K562 treated with DMSO at 1 percent for 12 hours (cell line): Measurements from ENCODE around the gene TATDN3. TPM values are rescaled to one million over a fixed set of nuclear protein-coding genes. Genes with fewer than 3 reads are reported as not detected.

Source experiments
- total RNA-seq: library from RNA; unstranded; fragments of 300-600 nt; gene quantifications from 2 replicates; pipeline ENCODE4 v1.2.3, GENCODE V29; 2022; ENCODE audit not compliant: insufficient read depth

Gene TATDN3
- 23.1 and 36.7 TPM in 2 replicates for total RNA-seq

GRCh38 chr1:212791676-212792395 is at the start of gene TATDN3, which contains the start of gene NSL1:
TSS of gene TATDN3 (plus strand) at chr1:212791894. CDS start at chr1:212791922, 28 bp downstream.
TSS of gene NSL1 (minus strand) at chr1:212791777. CDS start at chr1:212791763, 14 bp downstream.

GRCh38 chr1:212847549-212847948 is 55.9 kb downstream of the TATDN3 start, which contains the start of gene SPATA45:
TSS of gene SPATA45 (minus strand) at chr1:212847649. CDS start at chr1:212836149, 11,500 bp downstream.

DNA sequence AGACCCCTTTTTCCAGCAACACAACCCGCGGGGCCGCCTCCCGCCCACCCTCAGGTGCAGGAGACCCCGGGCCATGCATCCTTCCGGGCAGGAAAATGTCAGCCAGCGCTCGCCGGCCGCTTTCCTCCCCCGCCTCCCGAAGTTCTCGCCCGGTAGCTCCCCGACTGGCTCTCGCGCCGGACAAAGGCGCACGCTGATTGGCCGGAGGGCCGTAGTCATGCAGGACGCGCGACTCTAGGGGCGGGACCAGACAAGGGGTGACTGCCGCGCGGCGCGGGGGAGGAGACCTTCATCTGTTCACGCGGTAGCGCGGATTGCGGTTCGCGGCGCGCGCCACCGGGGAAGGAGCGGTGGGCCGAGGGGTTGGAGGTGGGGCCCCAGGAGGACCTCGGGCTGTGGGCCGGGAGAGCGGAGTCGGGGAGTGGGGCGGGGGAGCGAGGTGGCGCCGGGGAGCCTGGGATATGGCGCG is 66.3 kb downstream of the TATDN3 start, which contains the start of gene FLVCR1:
FLVCR1 (plus strand) TSS at position 284 of the 469 bp plus-strand sequence; CDS start at position 462, 178 bp downstream.

Other genes with a start within 250 kb of the TATDN3 start
- gene ATF3, start 183.1 kb upstream of the TATDN3 start, total RNA-seq = 28.4 and 38.5 TPM in 2 replicates
- gene BATF3, start 92.1 kb upstream of the TATDN3 start, total RNA-seq = 2.4 and 4.5 TPM in 2 replicates
- gene NSL1, start 117 bp upstream of the TATDN3 start, total RNA-seq = 29.8 and 47.4 TPM in 2 replicates
- gene SPATA45, start 55.8 kb downstream of the TATDN3 start, total RNA-seq = not detected in 2 replicates
- 1.7 and 7.7 TPM in 2 replicates for gene FLVCR1, start 66.4 kb downstream of the TATDN3 start, total RNA-seq
- not detected in 2 replicates for gene VASH2, start 158.6 kb downstream of the TATDN3 start, total RNA-seq
- gene ANGEL2, start 224.0 kb downstream of the TATDN3 start, total RNA-seq = 3.7 and 20.5 TPM in 2 replicates